HG02870 (cell line): Measurements from ENCODE around the gene SHD.

Source experiments
- ATAC-seq: cut with Tn5 transposase; IDR thresholded peaks from one replicate; pipeline ENCODE4 v1.9.1; 2021; ENCODE audit warnings: mild to moderate bottlenecking, moderate library complexity; ENCODE audit not compliant: unreplicated experiment

Gene SHD

DNA sequence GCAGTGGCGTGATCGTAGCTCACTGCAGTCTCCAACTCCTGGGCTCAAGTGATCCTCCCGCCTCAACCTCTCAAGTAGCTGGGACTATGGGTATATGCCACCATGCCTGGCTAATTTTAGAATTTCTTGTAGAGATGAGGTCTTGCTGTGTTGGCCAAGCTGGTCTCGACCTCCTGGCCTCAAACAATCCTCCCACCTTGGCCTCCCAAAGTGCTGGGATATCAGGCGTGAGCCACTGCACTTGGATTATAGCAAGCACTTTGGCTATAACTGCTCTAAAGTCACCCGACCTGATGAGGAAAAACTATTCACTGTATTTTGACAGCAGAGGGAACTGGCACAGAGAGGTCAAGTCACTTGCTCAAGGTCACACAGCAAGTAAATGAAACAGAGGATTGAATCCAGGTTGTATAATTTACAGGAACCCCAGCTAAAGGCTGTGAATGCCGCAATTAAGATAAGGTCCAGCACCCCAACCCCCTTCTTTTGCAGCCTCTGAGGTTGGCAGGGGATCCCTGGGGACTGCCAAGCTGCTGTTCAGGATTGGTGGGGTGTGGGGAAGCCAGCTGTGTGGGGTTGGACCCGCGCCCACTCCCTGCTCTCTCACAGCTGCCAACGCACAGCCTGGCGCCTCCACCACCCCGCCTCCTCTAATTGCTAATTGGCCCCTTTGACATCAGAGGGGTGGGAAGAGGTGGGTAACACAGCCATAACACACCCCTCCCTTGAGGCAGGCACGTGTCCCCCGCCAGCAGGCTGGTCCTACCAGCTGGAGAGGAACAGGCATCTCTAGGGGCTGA lies 17.1 kb downstream of the SHD start:
- no peak for ATAC-seq

DNA sequence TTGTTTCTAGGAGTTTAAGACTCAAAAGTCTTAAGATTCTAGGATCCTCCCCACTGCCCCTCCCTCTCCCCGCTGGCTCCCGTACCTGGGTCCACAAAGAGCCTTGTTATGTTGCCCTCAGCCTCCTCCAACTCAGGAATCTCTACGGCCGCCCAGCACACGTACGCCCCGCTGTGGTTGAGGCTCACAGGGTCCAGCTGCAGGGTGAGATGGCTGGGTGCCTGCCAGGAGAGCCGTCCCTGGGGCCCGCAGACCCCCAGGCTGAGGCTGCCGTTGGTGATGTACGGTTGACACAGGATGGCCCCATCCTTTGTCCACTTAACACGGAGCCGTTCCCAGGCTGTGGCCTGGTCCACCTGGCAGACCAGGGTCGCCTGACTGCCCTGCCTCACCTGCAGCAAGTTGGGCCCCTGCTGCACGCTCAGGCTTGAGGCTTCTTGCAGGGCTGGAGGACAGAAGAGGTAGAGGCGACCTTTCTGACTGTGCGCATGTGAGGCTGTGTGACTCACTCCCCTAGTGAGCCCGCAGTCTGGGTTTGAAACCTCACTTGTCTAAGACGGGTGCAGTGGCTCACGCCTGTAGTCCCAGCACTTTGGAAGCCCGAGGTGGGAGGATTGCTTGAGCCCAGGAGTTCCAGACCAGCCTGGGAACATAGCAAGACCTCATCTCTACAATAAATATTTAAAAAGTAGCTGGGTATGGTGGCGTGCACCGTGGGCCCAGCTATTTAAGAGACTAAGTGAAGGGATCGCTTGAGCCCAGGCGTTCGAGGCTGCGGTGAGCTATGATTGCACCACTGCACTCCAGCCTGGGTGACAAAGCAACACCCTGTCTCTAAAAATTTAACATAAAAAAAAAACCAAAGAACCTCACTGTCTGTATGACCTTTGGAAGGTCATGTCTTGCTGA lies 19.1 kb downstream of the SHD start:
- no peak for ATAC-seq

- no peak for ATAC-seq
Observed at GRCh38 chr19:4298810-4299550, 19.9 kb downstream of the SHD start.

DNA sequence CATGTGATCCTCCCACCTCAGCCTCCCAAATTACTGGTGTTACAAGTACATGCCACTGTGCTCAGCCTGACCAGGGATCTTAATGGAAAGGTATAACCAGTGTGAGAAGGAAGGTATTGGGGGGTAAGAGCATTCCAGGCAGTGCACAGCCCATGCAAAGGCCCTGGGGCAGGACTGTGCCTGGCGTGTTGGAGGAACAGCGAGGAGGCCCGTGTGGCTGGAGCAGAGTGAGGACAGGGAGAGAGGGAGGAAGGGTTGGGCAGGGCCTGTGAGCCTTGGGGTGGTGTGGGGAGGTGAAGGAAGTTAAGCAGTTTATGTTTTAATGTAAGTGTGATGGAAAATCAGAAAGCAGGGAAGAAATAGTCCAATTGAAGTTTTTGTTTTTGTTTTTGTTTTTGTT lies 21.5 kb downstream of the SHD start:
- no peak for ATAC-seq

DNA sequence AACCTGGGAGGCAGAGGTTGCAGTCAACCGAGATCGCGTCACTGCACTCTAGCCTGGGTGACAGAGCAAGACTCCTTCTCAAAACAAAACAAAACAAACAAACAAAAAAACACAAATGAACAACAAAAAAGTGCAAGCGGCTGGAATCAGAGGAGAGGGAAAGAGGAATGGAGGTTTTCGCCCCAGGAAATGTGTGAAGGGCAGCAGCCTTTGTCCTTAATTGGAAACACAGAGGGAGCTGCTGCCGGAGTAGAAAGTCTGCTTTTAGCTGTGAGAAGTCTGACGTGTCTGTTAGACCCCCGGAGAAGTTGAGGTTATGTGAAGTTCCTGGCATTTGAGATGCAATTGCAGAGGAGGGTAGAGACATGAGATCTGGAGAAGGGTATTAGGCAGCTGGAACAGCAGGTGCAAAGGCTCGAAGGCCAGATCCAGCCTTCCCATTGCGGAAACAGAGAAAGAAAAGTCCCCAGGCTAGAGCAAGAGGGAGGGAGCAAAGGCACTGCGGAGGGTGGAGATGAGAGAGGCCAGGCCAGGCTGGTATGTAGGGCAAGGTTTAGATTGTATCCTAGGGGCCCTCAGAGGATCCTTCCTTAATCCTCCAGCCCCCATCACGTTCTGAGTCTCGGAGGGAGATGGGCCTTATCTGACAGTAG lies 22.6 kb downstream of the SHD start:
- no peak for ATAC-seq

DNA sequence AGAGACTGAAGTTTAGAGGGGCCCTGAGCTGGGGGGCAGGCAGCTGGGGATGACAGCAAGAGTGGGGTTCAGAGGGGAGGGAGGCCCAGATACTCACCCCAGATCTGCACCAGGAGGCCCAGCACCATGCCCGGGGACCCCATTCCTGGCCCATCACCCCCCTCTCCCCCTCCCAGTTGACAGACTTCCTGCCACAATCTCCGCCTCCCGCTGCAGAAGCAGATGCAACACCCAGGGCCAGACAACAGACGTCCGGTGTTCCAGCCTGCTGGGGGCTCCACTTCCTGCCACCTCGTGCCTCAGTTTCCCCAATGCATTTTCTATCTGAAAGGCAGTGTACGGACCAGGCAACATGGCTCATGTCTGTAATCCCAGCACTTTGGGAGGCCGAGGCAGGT lies 23.2 kb downstream of the SHD start, which contains the start of gene TMIGD2:
TSS of gene TMIGD2 (minus strand) at position 147 of the 398 bp plus-strand sequence. CDS start at position 143, 4 bp downstream.
- no peak for ATAC-seq

DNA sequence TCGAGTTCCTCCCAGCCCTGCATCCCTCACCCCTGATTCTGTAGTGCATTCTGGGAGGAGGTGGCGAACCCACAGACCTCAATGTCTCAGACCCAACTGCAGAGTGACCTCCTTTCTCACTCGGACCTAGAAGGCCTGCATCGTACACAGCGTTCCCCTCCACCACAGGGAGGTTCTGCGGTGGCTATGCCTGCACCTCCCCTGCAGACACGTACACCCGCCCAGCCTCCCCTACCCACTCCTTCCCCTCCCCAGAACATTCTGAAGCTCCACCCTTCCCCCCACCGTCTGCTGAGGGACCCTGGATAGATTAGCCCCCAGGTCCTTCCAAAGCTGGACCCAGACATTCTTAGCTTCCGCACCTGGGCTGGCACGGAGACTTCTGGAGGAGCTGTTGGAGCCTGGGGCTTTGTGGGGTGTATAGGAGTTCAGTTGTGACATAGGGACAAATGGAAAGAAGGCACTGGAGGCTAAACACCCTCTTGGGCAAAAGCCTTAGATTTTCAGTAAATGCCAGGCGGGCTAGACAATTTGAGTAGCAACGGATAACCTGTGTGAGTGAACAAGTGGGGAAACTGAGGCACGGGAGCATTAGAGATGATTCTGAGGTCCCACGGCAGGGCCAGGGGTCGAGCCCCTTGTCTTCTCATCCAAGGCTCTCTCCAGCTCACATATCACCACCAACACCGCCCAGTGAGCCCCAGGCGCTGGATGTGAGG lies 24.9 kb downstream of the SHD start:
- ATAC-seq: no peak

DNA sequence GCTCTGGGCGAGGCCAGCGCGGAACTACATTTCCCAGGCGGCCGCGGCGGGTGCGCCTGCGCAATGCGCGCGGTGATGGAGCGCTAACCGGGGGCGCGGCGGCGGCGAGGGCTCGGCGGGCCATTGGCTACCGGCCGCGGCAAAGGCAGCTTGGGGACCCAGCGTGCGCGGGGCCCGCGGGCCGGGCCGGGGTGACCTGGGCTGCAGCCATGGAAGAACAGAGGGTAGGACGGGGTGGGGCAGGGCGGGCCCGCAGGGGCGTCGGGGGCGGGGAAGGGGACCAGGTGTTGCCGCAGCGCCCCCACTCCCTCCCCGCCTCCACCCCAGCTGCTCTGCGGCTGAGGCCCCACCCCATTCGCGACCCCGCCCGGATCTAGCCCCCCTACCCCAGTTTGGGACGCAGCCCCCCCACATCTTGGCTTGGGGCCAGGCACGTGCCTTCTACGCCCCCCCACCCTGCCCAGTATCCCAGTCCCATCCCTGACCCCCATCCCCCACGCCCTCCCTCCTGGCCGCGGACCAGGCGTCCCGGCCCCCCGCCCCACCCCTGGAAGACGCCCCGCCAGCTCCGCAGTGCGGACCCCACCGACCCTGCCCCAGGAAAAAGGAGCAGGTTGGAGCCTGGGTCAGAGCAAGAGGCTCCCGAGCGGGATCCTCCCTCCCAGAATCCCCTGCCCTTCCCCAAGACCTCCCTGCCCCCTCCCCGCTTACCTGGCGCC lies 25.6 kb downstream of the SHD start, which contains the start of gene FSD1:
TSS of gene FSD1 (plus strand) at position 61 of the 719 bp plus-strand sequence. CDS start at position 210, 149 bp downstream.
- no peak for ATAC-seq

- no peak for ATAC-seq
Observed at GRCh38 chr19:4305257-4305612, 26.2 kb downstream of the SHD start.

GRCh38 chr19:4305659-4306058 lies 26.6 kb downstream of the SHD start:
- no peak for ATAC-seq

DNA sequence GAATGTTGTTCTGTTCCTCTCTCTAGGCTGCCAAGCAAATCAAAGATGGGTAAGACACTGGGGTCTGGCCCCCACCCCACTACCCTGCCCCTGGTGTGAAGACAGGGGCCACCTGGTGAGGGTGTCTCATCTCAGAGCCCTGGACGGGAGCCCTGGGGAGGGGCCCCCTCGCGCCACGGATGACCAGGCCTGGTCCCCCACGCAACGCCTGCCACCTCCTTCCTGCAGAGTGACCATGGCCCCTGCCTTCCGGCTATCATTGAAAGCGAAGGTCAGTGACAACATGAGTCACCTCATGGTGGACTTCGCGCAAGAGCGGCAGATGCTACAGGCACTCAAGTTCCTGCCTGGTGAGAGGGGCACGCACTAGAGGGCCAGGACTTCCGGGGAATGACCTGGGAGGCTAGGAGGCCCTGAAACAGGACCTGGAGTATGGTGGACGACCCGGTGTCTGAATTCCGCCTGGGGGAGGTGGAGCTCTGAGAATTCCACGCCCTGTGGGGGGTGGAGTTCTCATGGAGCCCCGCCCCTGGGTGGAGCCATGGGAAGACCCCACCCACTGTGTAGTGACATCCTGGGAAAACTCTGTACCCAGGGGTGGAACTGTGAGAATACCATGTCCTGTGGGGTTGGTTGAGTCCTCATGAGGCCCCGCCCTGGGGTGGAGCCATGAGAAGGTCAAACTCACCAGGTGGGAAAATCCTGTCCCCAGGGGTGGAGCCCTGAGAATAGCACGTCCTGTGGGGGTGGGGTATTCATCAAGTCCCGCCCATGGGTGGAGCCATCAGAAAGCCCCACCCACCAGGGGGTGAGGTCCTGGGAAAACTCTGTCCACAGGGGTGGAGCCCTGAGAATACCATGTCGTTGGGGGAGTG lies 31.4 kb downstream of the SHD start:
- no peak for ATAC-seq

- ATAC-seq: no peak
Observed at GRCh38 chr19:4313847-4314490, 34.9 kb downstream of the SHD start.

- ATAC-seq: no peak
Observed at GRCh38 chr19:4316956-4317355, 37.9 kb downstream of the SHD start.

GRCh38 chr19:4318460-4318859 lies 39.4 kb downstream of the SHD start:
- no peak for ATAC-seq

DNA sequence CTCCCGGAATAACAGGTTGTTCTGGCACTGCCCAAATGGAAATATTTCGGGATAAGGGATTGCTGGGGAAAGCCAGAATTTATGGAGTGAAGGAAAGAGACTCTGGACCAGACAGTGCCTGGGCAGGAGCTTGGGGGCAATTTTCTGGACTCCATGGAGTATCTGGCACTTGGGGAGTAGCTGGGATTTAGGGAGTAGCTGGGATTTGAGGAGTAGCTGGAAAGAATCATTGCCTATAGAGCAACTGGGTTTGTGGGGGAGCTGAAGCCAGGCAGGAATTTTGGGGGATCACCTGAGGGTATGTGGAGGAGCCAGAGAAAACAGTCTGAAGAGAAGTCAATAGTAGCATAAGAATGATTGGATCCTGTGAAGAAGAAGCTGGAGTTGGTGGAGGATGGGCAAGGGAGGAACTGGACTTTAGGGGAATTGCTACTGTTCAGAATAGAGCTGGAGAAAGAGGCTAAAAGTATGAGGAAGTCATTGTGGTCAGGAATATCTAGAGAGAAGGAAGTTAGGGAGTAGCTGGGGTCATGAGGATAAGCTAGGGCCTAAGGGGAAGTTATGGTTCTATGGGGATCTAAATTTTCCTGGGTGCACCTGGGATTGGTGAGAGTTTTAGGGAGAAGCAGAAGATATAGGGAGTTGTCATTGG lies 40.1 kb downstream of the SHD start:
- no peak for ATAC-seq

GRCh38 chr19:4320419-4320818 lies 41.4 kb downstream of the SHD start:
- ATAC-seq: no peak

- no peak for ATAC-seq
Observed at GRCh38 chr19:4322942-4323665, 44.0 kb downstream of the SHD start.
